ENCODE data around the gene HOXA13. TPM values are rescaled to one million over a fixed set of nuclear protein-coding genes. Genes with fewer than 3 reads are reported as not detected.

HOXA13 gene
- total RNA-seq, 1 experiment from 2014 or later: not detected

GRCh38 chr7:27153526-27153925, 46.4 kb downstream of the HOXA13 start:
- TF ChIP-seq CTCF (IDR thresholded peaks at IDR 0.05; ENCODE audit: unreplicated experiment): no peak
- Mint-ChIP-seq H3K27ac (ENCODE audit: low read depth, unreplicated experiment) (no peak overlapping the region), H3K27me3 (ENCODE audit: insufficient read depth, unreplicated experiment) (no peaks in the 10 kb centered on the region), H3K4me1 (ENCODE audit: insufficient read depth, unreplicated experiment) (peaks cover 12% of the 10 kb centered on the region), H3K9me3 (ENCODE audit: unreplicated experiment) (no peaks in the 10 kb centered on the region), H3K36me3 (ENCODE audit: insufficient read depth, unreplicated experiment) (no peaks in the 10 kb centered on the region), H3K4me3 (ENCODE audit: unreplicated experiment) (no peak overlapping the region)
- no peak for DNase-seq (ENCODE audit: unreplicated experiment)
- intact Hi-C loops (cut with micrococcal nuclease): no loop called here
- no TSS peak for BruUV-seq (replicated peaks)
- CTCF ChIA-PET: interaction anchor here (0.8 to 1.4 kb wide), 3 partner anchors 10 to 471 kb away, joined by 3 read pairs; no protein-coding TSS in a partner anchor
- POLR2A ChIA-PET: interaction anchor here (0.9 kb wide), 1 partner anchor 478 kb away, joined by 3 read pairs; no protein-coding TSS in a partner anchor

- Mint-ChIP-seq H3K9me3 (ENCODE audit: unreplicated experiment) (no peaks in the 10 kb centered on the region), H3K4me3 (ENCODE audit: unreplicated experiment) (no peak overlapping the region), H3K36me3 (ENCODE audit: insufficient read depth, unreplicated experiment) (no peaks in the 10 kb centered on the region), H3K27me3 (ENCODE audit: insufficient read depth, unreplicated experiment) (no peaks in the 10 kb centered on the region), H3K4me1 (ENCODE audit: insufficient read depth, unreplicated experiment) (peaks cover 16% of the 10 kb centered on the region), H3K27ac (ENCODE audit: low read depth, unreplicated experiment) (no peak overlapping the region)
- POLR2A ChIA-PET: interaction anchor here (0.9 kb wide), 1 partner anchor 478 kb away, joined by 3 read pairs; no protein-coding TSS in a partner anchor
- TF ChIP-seq CTCF (IDR thresholded peaks at IDR 0.05; ENCODE audit: unreplicated experiment): no peak
- intact Hi-C loops (cut with micrococcal nuclease): no loop called here
- DNase-seq (ENCODE audit: unreplicated experiment): no peak
- BruUV-seq (replicated peaks): no TSS peak
- CTCF ChIA-PET: interaction anchor here (0.6 to 5.8 kb wide), 4 partner anchors 9 to 1262 kb away, joined by 3 to 57 read pairs (median 4); no protein-coding TSS in a partner anchor
These were observed 47.0 kb downstream of the HOXA13 start for GRCh38 chr7:27152816-27153442.

- Mint-ChIP-seq H3K4me1 (ENCODE audit: insufficient read depth, unreplicated experiment) (peaks cover 16% of the 10 kb centered on the region), H3K27me3 (ENCODE audit: insufficient read depth, unreplicated experiment) (no peaks in the 10 kb centered on the region), H3K4me3 (ENCODE audit: unreplicated experiment) (no peak within 1 kb of the TSS), H3K27ac (ENCODE audit: low read depth, unreplicated experiment) (no peak within 1 kb of the TSS), H3K9me3 (ENCODE audit: unreplicated experiment) (no peaks in the 10 kb centered on the region), H3K36me3 (ENCODE audit: insufficient read depth, unreplicated experiment) (no peaks in the 10 kb centered on the region)
- no peak for DNase-seq (ENCODE audit: unreplicated experiment)
- ChIA-PET POLR2A (no interaction called here), CTCF (interaction anchor here (0.6 to 5.8 kb wide), 6 partner anchors 8 to 1261 kb away, joined by 3 to 57 read pairs (median 4); no protein-coding TSS in a partner anchor)
- TF ChIP-seq CTCF (IDR thresholded peaks at IDR 0.05; ENCODE audit: unreplicated experiment): no peak
- no TSS peak for BruUV-seq (replicated peaks)
- intact Hi-C loops (cut with micrococcal nuclease): no loop called here
These were observed 47.7 kb downstream of the HOXA13 start, which contains the start of gene HOXA3 for GRCh38 chr7:27151931-27152815. TSS of gene HOXA3 (minus strand) at chr7:27152583. CDS start at chr7:27110640, 41,943 bp downstream.

Data from MCF 10A (cell line).